Glomerular endothelial cell (primary cell): ENCODE measurements around the gene MAPKAP1. TPM values are rescaled to one million over a fixed set of nuclear protein-coding genes. Genes with fewer than 3 reads are reported as not detected.

Experiments used
- DNase-seq: peaks from one replicate; pipeline ENCODE4 v3.0.0-alpha.2; 2011; ENCODE audit warnings: low read depth, low spot score; ENCODE audit errors: extremely low read depth
- total RNA-seq: library from RNA; depleted of rRNA; stranded (reverse); fragments of >200 nt; gene quantifications from 2 replicates; pipeline ENCODE4 v1.2.3, GENCODE V29; 2015

MAPKAP1 gene
- total RNA-seq, 1 donor from 2014 or later = 84.3 TPM

- no peak for DNase-seq
Measured at GRCh38 chr9:125399666-125400065, 307.3 kb downstream of the MAPKAP1 start.

GRCh38 chr9:125399165-125399564, 307.8 kb downstream of the MAPKAP1 start:
- no peak for DNase-seq

GRCh38 chr9:125398243-125398642, 308.8 kb downstream of the MAPKAP1 start:
- no peak for DNase-seq

- DNase-seq = no peak
Measured at GRCh38 chr9:125397736-125398135, 309.3 kb downstream of the MAPKAP1 start.

- no peak for DNase-seq
Measured at GRCh38 chr9:125396799-125397198, 310.2 kb downstream of the MAPKAP1 start.

- DNase-seq = no peak
Measured at GRCh38 chr9:125393426-125393825, 313.6 kb downstream of the MAPKAP1 start.

- no peak for DNase-seq
Measured at GRCh38 chr9:125391704-125392103, 315.3 kb downstream of the MAPKAP1 start.

GRCh38 chr9:125388978-125389377, 318.0 kb downstream of the MAPKAP1 start:
- no peak for DNase-seq

- no peak for DNase-seq
Measured at GRCh38 chr9:125387861-125388524, 319.0 kb downstream of the MAPKAP1 start.

Other genes starting within 250 kb of the MAPKAP1 start
- 20.1 and 23.6 TPM in 2 replicates for gene PBX3, start 40.2 kb upstream of the MAPKAP1 start, total RNA-seq